Measurements from ENCODE around the gene HIVEP3.

DNA sequence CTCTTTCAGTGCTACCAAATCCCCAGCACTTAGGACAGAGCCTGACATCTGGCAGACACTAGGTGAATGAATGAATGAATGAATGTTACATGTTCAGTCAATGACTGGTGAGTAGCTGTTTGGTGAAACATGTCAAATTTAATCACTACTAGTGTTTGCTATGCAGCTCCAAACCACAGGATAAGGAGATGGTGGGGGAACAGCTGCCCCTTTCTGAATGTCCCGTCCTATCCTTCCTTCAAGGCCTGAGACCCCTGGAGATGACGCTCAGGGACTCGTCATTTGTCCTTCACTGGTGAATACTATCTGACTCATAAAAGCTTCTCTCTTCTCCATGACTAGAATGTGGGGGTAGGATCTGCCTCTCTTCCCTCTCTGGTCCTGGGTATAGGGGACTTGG, 175.4 kb downstream of the HIVEP3 start:
- TF ChIP-seq SETDB1 (IDR thresholded peaks at IDR 0.05; ENCODE audit: insufficient read length, low read length), result no peak
- no peak for TF ChIP-seq ZBTB7A (tag by site-specific recombination; IDR thresholded peaks at IDR 0.05; ENCODE audit: low read depth)
- TF ChIP-seq, protein P1, sequence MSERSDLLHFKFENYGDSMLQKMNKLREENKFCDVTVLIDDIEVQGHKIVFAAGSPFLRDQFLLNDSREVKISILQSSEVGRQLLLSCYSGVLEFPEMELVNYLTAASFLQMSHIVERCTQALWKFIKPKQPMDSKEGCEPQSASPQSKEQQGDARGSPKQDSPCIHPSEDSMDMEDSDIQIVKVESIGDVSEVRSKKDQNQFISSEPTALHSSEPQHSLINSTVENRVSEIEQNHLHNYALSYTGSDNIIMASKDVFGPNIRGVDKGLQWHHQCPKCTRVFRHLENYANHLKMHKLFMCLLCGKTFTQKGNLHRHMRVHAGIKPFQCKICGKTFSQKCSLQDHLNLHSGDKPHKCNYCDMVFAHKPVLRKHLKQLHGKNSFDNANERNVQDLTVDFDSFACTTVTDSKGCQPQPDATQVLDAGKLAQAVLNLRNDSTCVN (tag by site-specific recombination; optimal IDR thresholded peaks at IDR 0.05), result no peak
- TF ChIP-seq ZNF146 (tag by site-specific recombination; IDR thresholded peaks at IDR 0.05), result no peak
- TF ChIP-seq ZNF596 (tag by site-specific recombination; IDR thresholded peaks at IDR 0.05), result no peak
- TF ChIP-seq, protein P2, sequence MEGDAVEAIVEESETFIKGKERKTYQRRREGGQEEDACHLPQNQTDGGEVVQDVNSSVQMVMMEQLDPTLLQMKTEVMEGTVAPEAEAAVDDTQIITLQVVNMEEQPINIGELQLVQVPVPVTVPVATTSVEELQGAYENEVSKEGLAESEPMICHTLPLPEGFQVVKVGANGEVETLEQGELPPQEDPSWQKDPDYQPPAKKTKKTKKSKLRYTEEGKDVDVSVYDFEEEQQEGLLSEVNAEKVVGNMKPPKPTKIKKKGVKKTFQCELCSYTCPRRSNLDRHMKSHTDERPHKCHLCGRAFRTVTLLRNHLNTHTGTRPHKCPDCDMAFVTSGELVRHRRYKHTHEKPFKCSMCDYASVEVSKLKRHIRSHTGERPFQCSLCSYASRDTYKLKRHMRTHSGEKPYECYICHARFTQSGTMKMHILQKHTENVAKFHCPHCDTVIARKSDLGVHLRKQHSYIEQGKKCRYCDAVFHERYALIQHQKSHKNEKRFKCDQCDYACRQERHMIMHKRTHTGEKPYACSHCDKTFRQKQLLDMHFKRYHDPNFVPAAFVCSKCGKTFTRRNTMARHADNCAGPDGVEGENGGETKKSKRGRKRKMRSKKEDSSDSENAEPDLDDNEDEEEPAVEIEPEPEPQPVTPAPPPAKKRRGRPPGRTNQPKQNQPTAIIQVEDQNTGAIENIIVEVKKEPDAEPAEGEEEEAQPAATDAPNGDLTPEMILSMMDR (tag by site-specific recombination; IDR thresholded peaks at IDR 0.05), result no peak
- TF ChIP-seq ZNF433 (tag by site-specific recombination; IDR thresholded peaks at IDR 0.05; ENCODE audit: low read depth), result no peak
- TF ChIP-seq ZNF311 (tag by site-specific recombination; IDR thresholded peaks at IDR 0.05; ENCODE audit: borderline replicate concordance), result no peak
- TF ChIP-seq ZNF10 (tag by site-specific recombination; IDR thresholded peaks at IDR 0.05), result no peak
- TF ChIP-seq YY1 (tag by site-specific recombination; IDR thresholded peaks at IDR 0.05), result no peak
- TF ChIP-seq ZNF24 (tag by site-specific recombination; IDR thresholded peaks at IDR 0.05), result no peak

Measured in HEK293 (cell line).